Activated CD4-positive, alpha-beta T cell treated with anti-CD3 and anti-CD28 coated beads for 4 hours (primary cell): Measurements from ENCODE around the gene KCNH5.

Source experiments
- DNase-seq, 2 donors: peaks; one replicate each; pipeline ENCODE4 v3.0.0-alpha.2; 2020

The KCNH5 gene

DNA sequence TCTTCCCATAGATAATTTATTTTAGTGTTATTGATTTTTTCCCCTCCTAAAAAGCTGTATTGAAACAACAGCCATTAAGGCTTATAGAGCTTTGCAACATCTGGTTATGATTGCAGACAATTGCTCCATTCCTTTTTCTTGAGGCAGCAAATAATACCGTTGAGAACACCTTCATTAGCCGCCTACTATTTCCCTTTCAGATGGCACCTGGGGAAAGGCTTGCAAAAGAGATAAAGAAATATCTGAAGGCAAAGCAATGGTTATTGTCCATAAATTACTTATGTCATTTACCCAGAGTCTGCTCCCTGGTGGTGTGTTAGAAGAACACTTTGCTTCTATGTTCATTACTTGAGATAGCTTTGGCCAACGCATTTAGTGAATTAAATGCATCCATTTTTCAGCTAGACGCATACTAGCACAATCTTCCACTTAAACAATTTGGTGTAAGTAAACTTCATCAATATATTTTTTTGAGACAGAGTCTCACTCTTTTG is 377.8 kb downstream of the KCNH5 start:
- DNase-seq: no peak

DNA sequence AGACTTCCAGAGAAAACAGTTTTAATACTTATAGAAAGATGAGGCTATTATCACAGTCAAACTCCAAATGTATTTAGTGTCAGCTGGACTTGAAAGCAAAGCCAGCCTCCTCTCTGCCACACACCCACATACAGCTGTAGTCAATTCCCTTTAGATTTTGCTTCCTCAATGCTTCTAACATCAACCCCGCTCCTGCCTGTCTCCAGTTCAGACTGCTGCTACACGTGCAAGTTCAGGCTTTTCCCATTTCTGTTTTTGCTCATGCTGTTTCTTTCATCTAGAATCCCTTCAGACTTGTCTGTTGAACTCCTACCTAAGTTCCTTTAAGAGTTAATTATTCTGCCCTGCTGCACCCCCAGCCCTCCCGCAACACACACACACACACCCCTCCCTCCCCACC is 380.0 kb downstream of the KCNH5 start:
- DNase-seq: no peak

DNA sequence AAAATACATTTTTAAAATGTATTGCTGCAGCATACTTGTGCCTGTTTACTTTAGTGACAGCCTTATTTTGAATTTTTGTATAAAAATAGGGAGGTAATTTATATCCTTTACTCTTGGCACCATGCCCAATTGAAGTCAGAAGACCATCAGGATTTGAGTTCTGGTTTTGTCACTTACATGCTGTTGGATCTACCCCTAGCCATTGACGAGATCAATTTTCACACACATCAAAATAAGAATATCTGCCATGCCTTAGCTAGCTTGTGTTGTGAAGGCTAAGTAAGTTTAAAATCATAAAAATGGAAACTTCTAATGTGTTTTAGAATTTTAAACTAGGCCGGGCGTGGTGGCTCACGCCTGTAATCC is 381.8 kb downstream of the KCNH5 start:
- no peak for DNase-seq

DNA sequence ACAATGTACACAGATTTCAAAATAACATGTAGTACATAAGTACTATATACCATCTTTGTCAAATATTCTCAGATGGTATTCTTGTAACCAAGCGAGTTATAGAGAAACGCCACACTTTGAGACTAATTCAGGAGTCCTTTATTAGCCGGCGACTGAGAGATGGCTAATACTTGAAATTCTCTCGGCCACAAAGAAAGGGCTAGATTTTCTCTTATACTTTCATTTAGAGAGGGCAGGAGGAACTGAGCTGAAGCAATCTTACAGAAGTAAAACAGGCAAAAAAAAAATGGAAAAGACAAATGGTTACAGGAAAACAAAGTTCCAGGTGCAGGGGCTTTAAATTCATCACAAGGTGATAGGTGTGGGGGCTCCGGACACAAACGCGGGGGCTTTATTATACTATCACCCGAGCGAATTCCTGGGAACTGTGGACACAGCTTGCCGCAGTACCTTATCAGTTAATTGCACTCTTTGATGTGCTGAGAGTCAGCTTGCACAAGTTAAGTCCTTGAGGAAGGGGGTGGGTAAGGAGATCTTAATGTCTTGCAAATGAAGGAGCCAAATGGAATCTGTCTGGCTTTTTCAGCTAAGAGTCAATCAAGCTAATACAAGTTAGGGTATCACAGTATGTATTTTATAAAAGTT is 382.3 kb downstream of the KCNH5 start:
- no peak for DNase-seq

DNA sequence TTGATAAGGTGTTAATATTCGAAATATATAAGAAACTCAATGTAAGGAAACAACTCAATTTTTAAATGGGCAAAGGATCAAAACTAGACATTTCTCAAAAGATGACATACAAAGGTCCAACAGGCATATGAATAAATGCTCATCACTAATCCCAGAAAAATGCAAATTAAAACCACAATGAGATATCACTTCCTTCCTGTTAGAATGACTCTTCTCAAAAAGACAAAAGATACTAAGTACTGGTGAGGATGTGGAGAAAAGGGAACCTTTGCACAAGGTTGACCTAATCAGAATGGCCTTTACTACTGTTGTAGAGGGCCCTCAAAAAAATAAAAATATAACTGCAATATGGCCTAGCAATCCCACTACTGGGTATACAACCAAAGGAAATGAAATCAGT is 383.4 kb downstream of the KCNH5 start:
- DNase-seq: no peak

DNA sequence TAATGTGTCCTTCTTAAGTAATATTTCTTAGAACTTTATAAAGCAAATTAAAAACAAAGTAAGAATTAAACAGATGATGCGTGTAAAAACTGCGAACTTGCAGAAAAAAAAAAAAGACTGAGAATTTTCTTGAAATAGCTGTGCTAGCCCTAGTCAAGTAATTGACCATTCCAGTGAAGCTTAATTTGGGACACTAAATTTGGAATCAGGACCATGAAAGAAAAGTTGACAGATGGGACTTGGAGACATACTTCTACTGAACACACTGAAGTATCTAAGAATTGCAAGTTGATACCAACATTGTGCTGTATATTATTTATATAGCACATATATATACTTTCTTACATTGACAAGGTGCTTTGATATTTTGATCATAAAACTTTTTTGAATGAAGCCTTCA is 386.6 kb downstream of the KCNH5 start:
- no peak for DNase-seq

GRCh38 chr14:62657376-62657775 is 387.9 kb downstream of the KCNH5 start:
- no peak for DNase-seq

DNA sequence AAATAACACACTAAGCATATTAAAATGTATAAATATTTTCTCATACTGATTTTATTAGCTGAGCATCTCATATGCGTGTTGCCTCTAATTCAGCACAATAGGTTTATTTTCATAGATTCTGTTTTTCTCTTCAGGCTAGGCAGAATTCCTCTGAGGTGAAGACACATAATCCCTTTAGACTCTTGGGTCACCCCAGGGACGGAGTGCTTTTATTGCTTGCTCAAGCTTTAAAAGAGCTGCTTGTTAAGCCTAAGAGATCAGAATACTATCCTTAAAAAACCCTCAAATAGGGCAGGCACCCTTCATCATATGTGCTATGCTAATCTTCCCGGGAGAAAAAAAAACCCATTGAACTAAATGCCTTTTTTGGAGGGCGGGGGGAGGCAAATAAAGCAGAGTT is 390.1 kb downstream of the KCNH5 start:
- no peak for DNase-seq

DNA sequence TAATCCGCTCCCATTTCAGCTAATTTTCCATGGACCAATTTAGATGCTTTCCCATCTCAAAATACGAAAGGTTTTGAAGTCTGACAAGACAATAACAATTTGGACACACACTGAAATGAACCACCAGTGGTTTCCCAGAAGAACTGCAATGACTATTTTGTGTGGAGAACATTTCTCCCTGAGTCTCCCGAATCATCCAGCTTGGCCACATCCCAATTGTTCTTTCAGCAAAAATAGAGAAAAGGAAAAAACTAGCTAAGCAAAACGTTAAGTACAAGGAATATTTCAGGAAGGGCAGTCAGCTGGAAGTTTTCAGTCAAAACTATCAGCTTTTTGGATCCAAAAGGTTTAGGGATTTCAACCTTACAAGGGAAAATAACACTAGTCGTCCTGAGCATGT is 390.6 kb downstream of the KCNH5 start:
- DNase-seq: no peak
